Heart right ventricle (tissue), 16 donors: Measurements from ENCODE around the gene CLEC16A. TPM values are rescaled to one million over a fixed set of nuclear protein-coding genes. Genes with fewer than 3 reads are reported as not detected.

Experiments used
- ATAC-seq, 8 donors: fragments of 200-7000 bp; cut with Tn5 transposase; one replicate each; pipeline ENCODE4 v1.9.1; 2020; ENCODE audit warnings: mild to moderate bottlenecking in 8 of 8, moderate library complexity in 8 of 8, moderate number of reproducible peaks in 1 of 8
- DNase-seq, 2 donors: peaks; one replicate each; pipeline ENCODE4 v3.0.0-alpha.2; 2020
- H3K27ac ChIP-seq, 10 donors: fragments of 200-600 bp; sonication (generic) in 2 of 10; one replicate each; pipeline versions ENCODE4 v1.5.0 to v1.8.0; 2020 to 2022; ENCODE audit warnings: mild to moderate bottlenecking in 3 of 10
- H3K27me3 ChIP-seq, 7 donors: fragments of 200-600 bp; one replicate each; pipeline ENCODE4 v1.8.0; 2021 to 2022; ENCODE audit warnings: mild to moderate bottlenecking in 2 of 7
- H3K36me3 ChIP-seq, 9 donors: fragments of 200-600 bp; sonication (generic) in 1 of 9; one replicate each; pipeline versions ENCODE4 v1.5.0 to v1.8.0; 2020 to 2022; ENCODE audit warnings: mild to moderate bottlenecking in 2 of 9
- H3K4me1 ChIP-seq, 9 donors: fragments of 200-600 bp; sonication (generic) in 1 of 9; one replicate each; pipeline versions ENCODE4 v1.5.0 to v1.8.0; 2020 to 2022; ENCODE audit warnings: mild to moderate bottlenecking in 4 of 9
- H3K4me3 ChIP-seq, 10 donors: fragments of 200-600 bp; sonication (generic) in 2 of 10; one replicate each; pipeline versions ENCODE4 v1.5.0 to v1.8.0; 2020 to 2022; ENCODE audit warnings: mild to moderate bottlenecking in 7 of 10, moderate library complexity in 2 of 10
- H3K9me3 ChIP-seq, 11 donors: fragments of 200-600 bp in 10 of 11; sonication (generic) in 2 of 11; one replicate each; pipeline versions ENCODE4 v1.5.0 to v1.8.0; 2013 to 2022; ENCODE audit warnings: mild to moderate bottlenecking in 2 of 11, control low read depth in 1 of 11, moderate library complexity in 1 of 11
- WGBS, 2 donors: extraction: QIAGEN DNeasy Blood & Tissue Kit; methylation state at CpG; one replicate each; pipeline ENCODE4 v1.1.7; 2013; ENCODE audit warnings: inconsistent platforms in 1 of 2; 5-methylcytosine and 5-hydroxymethylcytosine counted together
- intact Hi-C, 10 donors: fragments of 100-400 bp; cut with DNase I; formaldehyde crosslinking; loops; one replicate each; pipeline versions ENCODE4 v1.11.1 to v1.14.2; 2022
- polyA plus RNA-seq, 2 donors: library from polyadenylated mRNA; stranded (reverse); fragments of 200-250 nt; gene quantifications; one replicate each; pipeline ENCODE4 v1.2.3, GENCODE V29; 2013
- total RNA-seq, 10 donors: library from RNA; stranded (reverse); fragmentation: NEBNext Ultra II Directional in 3 of 10; extraction: Animal tissue kit (Norgen Biotek cat#: 25700) in 3 of 10; gene quantifications; one replicate each; pipeline versions ENCODE4 v1.2.1 to v1.2.4, GENCODE V29; 2021 to 2023
- TF ChIP-seq, protein P1 (sequence below), 9 donors: fragments of 200-600 bp; sonication (generic) in 2 of 9; IDR thresholded peaks; one replicate each; pipeline versions ENCODE4 v1.5.0 to v1.8.0; 2021 to 2022; ENCODE audit warnings: antibody characterized with exemption in 9 of 9, mild to moderate bottlenecking in 5 of 9, moderate library complexity in 1 of 9
- donor health status: Arrhythmogenic right ventricular cardiomyopathy.
- donor health status: ischemic (EF 13 %, LVEDD 7.1; RV severe dilation, severe dysfunction).
- donor health status: healthy with polysubstance abuse.
- donor health status: DM: no; HTN: yes; CAD: no.
- donor health status: DM: no; HTN: no; CAD: no.
- donor health status: ischemic (EF 25% LVEDD 6.9; RV normal size, moderate dysfunction).
- donor health status: ischemic (EF 25% LVEDD 5.7; RV mildly dilated, moderate dysfunction).
- donor health status: healthy.
- donor health status: DM: yes; HTN: yes; CAD: no.
- donor health status: Ischemic cardiomyopathy.
- donor health status: ischemic (EF 35%, LVEDD 5.7; RV mildly dilated, moderate dysfunction).
- donor health status: nonischemic (EF 11% LVEDD 7.7; RV severe dilation, severe dysfunction).
- donor health status: DM: yes; HTN: yes; CAD: no.
- donor health status: PGD.
- donor health status: ischemic (EF 29% LVEDD 5.4; RV normal size, mild dysfunction).
- donor health status: nonischemic (EF 23%, LVEDD 6.1; RV moderate dilation, normal function).

Gene CLEC16A
- total and polyA plus RNA-seq, 12 donors: 12.1 to 30.8 (median 23.0) TPM

DNA sequence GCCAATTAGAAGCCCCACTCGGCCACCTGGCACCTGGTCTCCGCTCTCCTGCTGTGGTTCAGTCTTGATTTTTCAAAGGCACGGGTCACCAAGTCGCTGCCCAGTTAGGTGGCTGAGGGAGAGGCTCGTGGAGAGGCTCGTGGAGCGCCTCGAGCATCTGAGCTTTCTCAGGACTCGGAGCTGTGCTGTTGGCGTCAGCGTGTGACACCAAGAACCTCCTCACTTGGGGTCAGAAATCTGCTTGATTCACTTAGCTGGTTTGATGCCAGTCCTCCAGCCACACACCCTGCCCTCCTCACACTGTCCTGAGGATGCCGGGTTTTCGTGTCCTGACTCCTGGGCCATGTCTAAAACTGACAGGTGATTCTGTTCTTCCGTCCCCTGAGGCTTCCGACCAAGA is 229.1 kb downstream of the CLEC16A start:
- H3K4me1 ChIP-seq: peaks cover 0 to 8% (median 6%) of the 10 kb centered on the region in 9 donors
- DNase-seq (no peak), ATAC-seq (no peak)
- TF ChIP-seq, protein P1, sequence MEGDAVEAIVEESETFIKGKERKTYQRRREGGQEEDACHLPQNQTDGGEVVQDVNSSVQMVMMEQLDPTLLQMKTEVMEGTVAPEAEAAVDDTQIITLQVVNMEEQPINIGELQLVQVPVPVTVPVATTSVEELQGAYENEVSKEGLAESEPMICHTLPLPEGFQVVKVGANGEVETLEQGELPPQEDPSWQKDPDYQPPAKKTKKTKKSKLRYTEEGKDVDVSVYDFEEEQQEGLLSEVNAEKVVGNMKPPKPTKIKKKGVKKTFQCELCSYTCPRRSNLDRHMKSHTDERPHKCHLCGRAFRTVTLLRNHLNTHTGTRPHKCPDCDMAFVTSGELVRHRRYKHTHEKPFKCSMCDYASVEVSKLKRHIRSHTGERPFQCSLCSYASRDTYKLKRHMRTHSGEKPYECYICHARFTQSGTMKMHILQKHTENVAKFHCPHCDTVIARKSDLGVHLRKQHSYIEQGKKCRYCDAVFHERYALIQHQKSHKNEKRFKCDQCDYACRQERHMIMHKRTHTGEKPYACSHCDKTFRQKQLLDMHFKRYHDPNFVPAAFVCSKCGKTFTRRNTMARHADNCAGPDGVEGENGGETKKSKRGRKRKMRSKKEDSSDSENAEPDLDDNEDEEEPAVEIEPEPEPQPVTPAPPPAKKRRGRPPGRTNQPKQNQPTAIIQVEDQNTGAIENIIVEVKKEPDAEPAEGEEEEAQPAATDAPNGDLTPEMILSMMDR (IDR thresholded peaks at IDR 0.05): no peak
- no peaks in the 10 kb centered on the region for H3K9me3 ChIP-seq
- no peak overlapping the region for H3K27ac ChIP-seq
- H3K27me3 ChIP-seq: no peaks in the 10 kb centered on the region
- H3K4me3 ChIP-seq: no peak overlapping the region
- intact Hi-C loops: loop anchor here in 1 of 10 donors (10.0 kb wide), 1 partner anchor 61 kb away; no protein-coding TSS in a partner anchor
- peaks cover 0 to 35% (median 0%) of the 10 kb centered on the region in 9 donors for H3K36me3 ChIP-seq
- WGBS, 2 donors: 97% methylated on average over 15 of the region's 15 CpGs

DNA sequence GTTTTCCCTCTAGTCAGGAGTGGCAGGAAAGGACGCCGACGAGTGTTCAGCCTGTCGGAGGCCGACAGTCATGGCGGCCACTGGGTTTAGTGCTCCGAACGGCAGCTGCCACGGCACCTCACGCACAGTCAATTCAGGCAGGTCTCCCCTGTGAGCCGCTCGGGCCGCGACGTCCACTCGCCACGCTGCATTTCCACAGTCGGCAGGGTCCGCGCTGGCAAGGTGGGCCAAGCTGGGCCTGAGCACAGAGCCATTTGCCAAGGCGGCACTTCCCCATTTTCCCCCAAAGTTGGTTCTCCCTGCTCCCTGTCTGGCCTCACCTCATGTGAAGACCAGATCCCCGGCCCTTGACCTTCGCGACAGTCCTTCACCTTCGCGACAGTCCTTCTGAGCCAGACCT is 229.8 kb downstream of the CLEC16A start:
- TF ChIP-seq, protein P1 (IDR thresholded peaks at IDR 0.05): no peak
- intact Hi-C loops: loop anchor here in 1 of 10 donors (10.0 kb wide), 1 partner anchor 61 kb away; no protein-coding TSS in a partner anchor
- WGBS, 2 donors: 97 to 98% methylated on average over 26 of the region's 26 CpGs

DNA sequence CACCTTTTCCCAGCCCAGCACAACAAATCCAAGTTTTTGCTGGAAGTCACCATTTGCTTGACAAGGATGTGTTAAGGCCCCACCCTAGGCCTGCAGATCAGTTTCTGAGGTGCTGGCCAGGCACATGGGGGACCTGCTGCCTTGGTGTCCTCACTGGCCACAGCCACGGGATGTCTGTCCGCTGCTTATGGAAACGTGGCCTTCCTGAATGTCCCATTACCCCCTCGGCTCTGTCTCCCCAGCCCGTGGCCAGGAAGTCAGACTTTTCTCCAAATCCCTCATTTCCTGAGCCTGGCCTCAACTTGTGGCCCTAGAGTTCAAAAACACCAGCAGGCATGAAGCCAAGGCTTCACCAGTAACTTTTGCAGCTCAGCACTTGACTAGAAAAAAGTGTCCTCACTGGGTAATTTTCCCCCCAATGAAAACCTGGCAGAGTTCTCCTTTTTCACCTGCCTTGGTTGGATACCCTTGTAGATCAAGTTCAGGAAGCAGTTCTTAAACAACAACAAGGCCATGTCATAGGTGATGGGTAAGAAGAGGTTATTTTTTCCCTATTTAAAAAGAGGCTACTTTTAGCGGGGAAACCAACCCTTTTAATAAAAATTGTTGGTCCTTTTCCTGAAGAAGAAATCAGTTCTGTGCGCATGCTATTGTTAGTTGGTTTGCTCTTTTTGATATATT is 230.9 kb downstream of the CLEC16A start:
- no peak overlapping the region for H3K27ac ChIP-seq
- H3K4me1 ChIP-seq: peaks cover 0 to 17% (median 0%) of the 10 kb centered on the region in 9 donors
- intact Hi-C loops: loop anchor here in 1 of 10 donors (10.0 kb wide), 1 partner anchor 60 kb away; no protein-coding TSS in a partner anchor
- TF ChIP-seq, protein P1 (IDR thresholded peaks at IDR 0.05): no peak
- DNase-seq: no peak
- H3K9me3 ChIP-seq: no peaks in the 10 kb centered on the region
- ATAC-seq: no peak
- 76 to 85% methylated on average over 7 of the region's 7 CpGs for WGBS, 2 donors
- no peaks in the 10 kb centered on the region for H3K27me3 ChIP-seq
- H3K4me3 ChIP-seq: no peak overlapping the region
- peaks cover 0 to 38% (median 3%) of the 10 kb centered on the region in 9 donors for H3K36me3 ChIP-seq

More for the DNA sequence above, 229.8 kb downstream of the CLEC16A start:
- no peaks in the 10 kb centered on the region for H3K27me3 ChIP-seq
- H3K4me3 ChIP-seq: no peak overlapping the region
- H3K9me3 ChIP-seq: no peaks in the 10 kb centered on the region
- DNase-seq (no peak), ATAC-seq (no peak)
- H3K4me1 ChIP-seq: peaks cover 0 to 7% (median under 1%) of the 10 kb centered on the region in 9 donors
- peaks cover 0 to 36% (median under 1%) of the 10 kb centered on the region in 9 donors for H3K36me3 ChIP-seq
- no peak overlapping the region for H3K27ac ChIP-seq

DNA sequence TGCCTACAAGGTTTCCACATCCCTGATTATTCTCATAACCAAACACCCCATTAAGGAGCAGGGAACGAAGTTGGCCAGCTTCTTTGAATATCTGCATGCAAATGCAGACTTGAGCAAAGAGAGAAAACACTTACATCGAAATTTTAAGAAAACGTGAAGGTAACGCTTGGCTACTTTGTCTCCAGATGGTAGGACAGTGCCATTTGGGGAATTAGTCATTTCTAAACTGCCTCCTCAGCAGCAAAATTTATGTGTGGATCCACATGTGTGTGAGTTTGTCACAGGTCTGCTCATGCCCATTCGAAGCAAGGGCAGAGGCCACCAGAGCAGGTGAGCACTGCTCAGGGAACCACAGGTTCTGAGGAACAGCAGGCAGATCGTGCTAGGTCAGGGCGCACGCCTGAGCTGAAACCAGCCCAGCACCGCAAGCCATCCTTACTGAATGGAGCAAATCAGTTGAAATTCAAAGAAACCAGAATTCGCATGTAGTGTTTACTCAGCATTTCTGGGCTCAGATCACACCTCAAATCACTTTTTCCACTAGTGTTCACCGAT is 231.5 kb downstream of the CLEC16A start:
- Histone ChIP-seq H3K27ac (no peak overlapping the region), H3K36me3 (peaks cover 0 to 42% (median 9%) of the 10 kb centered on the region in 9 donors), H3K4me3 (no peak overlapping the region), H3K4me1 (peaks cover 0 to 23% (median 0%) of the 10 kb centered on the region in 9 donors), H3K9me3 (no peaks in the 10 kb centered on the region), H3K27me3 (no peaks in the 10 kb centered on the region)
- intact Hi-C loops: loop anchor here in 1 of 10 donors (10.0 kb wide), 1 partner anchor 59 kb away; no protein-coding TSS in a partner anchor
- 94 to 97% methylated on average over 11 of the region's 11 CpGs for WGBS, 2 donors
- no peak for DNase-seq
- ATAC-seq: no peak
- TF ChIP-seq, protein P1 (IDR thresholded peaks at IDR 0.05): no peak
